ENCODE results near the gene TPRN.

Gene TPRN

DNA sequence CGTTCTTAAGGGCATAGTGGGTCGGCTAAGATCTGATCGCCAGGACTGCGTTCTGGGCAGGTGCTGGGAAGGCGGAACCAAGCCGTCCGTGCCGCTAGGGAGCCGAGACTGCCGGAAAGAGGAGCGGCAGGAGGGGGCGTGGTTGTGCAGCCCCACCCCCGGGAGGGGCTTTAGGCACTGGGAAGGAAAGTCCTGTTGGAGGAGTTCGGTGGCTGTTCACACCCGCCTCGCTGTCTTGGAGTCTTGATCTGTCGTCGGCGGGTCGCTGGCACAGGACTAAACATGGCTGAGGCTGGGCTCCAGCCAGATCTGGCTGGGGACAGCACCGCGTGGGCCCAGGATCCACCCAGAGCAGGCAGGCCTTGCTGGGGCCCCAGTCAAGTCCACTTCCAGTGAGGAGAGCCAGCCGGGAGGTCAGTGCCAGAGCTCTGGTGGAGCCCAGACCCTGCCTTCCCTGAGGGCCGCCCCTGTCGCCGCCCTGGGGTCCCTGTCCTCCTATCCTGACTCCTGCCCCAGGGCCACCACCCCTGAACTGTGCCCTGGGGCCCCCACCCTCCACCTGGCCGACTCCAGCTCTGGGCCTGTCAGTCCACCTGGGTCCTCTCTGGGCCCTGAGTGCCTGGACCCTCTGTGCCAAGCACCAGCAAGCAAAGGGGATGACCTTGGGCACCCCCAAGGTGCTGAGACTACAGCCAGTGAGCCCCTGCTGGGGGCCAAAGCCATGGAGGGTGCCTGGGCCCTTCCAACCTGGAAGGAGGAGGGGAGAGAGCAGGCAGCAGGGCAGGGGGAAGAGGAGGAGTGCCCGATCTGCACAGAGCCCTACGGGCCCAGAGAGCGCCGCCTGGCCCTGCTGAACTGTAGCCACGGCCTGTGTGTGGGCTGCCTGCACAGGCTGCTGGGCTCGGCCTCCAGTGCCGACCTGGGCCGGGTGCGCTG is 17.0 kb upstream of the TPRN start:
- TF ChIP-seq, protein P1, sequence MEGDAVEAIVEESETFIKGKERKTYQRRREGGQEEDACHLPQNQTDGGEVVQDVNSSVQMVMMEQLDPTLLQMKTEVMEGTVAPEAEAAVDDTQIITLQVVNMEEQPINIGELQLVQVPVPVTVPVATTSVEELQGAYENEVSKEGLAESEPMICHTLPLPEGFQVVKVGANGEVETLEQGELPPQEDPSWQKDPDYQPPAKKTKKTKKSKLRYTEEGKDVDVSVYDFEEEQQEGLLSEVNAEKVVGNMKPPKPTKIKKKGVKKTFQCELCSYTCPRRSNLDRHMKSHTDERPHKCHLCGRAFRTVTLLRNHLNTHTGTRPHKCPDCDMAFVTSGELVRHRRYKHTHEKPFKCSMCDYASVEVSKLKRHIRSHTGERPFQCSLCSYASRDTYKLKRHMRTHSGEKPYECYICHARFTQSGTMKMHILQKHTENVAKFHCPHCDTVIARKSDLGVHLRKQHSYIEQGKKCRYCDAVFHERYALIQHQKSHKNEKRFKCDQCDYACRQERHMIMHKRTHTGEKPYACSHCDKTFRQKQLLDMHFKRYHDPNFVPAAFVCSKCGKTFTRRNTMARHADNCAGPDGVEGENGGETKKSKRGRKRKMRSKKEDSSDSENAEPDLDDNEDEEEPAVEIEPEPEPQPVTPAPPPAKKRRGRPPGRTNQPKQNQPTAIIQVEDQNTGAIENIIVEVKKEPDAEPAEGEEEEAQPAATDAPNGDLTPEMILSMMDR (IDR thresholded peaks at IDR 0.05): no peak

DNA sequence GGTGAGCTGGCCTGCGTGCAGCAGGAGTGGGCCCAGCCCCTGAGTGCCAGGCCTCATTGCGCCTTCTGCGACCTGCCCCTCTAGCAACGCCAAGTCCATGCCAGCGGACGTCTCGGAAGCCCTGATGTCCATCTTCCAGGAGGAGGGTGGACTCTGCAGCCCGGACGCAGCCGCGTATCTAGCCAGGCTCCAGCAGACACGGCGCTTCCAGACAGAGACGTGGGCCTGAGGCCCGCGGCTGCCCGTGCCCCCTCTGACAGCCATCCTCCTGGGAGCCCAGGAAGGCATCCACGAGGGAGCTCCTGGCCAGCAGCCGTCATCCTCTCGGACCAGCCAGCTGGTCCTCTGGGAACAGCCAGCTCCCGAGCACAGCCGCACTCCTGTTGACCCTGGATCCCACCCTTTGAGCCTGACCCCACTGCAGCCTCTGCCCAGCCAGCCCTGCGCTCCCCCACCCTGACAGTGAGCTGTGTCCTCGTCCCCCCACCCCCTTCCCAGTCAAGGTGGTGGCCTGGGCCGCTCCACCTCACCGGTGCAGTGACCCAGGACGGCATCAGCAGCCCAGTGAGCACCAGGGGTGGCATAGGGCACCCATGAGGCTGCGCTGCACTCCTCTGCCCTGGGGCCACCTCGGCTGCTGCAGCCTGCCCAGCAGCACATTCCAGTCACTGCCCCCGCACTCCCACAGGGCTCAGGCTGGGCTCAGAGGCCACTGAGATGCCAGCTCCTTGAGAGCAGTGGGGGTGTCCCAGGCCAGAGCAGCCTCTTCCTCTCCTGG is 15.8 kb upstream of the TPRN start:
- TF ChIP-seq, protein P1 (IDR thresholded peaks at IDR 0.05): no peak

DNA sequence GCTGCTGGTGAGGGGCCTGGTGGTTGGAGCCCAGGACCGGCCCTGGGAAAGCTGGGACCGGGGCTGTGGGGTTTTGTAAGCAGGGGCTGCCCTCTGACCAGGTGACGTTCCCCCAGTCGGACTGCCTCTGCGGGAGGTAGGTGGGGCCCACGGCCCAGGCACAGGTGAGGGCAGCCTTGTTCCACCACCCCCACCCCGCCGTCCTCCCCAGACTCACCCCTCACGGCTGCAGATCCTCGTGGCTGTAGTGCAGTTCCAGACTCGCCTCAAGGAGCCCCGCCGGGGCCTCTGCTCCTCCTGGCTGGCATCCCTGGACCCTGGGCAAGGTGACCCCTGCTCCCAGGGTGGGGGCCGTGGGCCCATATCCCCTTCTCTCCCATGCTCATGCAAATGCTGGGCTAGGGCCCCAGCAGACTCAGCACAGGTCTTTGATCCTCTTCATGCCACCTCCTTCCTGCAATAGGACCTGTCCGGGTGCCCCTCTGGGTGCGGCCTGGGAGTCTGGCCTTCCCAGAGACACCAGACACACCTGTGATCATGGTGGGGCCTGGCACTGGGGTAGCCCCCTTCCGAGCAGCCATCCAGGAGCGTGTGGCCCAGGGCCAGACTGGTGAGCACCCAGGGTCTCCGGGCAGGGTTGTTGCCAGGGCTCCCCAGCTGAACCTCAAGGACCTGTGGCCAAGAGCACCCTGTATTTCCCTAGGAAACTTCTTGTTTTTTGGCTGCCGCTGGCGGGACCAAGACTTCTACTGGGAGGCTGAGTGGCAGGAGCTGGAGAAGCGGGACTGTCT is 14.8 kb upstream of the TPRN start:
- TF ChIP-seq, protein P1 (IDR thresholded peaks at IDR 0.05): no peak

DNA sequence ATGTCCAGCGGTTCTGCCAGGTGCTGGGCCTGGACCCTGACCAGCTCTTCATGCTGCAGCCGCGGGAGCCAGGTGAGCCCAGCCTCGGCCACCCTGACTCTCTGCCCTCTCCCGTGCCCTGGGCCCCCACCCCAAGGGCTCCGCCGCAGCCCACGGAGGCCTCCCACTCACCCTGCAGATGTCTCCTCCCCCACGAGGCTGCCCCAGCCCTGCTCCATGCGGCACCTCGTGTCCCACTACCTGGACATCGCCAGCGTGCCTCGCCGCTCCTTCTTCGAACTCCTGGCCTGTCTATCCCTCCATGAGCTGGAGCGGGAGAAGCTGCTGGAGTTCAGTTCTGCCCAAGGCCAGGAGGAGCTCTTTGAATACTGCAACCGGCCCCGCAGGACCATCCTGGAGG is 14.1 kb upstream of the TPRN start:
- TF ChIP-seq, protein P1 (IDR thresholded peaks at IDR 0.05): no peak

DNA sequence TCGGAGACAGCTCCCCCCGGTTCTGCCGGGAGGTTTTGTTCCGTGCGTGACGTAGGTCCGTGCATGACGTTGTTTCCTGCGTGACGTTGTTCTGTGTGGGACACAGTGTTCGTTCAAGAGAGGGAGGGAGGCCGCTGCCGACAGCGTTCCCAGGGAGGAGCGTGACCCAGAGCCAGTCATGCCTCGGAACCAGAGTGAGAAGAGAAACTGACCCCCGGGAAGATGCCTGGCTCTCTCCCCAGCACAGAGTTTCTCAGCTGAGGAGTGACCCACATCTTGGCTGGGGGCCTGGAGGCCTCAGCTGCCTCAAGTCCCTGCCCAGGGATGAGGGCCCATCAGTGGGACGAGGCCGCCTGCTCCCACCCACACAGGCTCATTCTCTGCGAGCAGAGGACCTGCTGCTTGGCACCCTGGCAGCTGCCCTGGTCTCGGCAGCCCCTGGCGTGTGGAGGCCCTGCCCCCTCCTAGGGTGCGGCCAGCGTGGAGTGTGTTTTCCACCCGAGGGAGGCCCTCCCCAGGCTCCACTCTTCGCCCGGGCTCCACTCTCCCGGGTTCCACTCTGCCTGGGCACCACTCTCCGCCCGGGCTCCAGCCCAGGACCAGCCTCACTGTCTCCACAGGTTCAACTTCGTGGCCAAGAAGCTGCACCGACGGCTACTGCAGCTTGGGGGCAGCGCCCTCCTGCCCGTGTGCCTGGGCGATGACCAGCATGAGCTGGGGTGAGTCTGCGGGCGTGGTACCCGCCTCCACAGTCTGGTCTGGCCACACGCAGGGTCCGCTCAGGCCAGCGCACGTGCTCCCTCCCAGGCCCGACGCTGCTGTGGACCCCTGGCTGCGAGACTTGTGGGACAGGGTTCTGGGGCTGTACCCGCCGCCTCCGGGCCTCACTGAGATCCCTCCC is 12.9 kb upstream of the TPRN start:
- TF ChIP-seq, protein P1 (IDR thresholded peaks at IDR 0.05): no peak

DNA sequence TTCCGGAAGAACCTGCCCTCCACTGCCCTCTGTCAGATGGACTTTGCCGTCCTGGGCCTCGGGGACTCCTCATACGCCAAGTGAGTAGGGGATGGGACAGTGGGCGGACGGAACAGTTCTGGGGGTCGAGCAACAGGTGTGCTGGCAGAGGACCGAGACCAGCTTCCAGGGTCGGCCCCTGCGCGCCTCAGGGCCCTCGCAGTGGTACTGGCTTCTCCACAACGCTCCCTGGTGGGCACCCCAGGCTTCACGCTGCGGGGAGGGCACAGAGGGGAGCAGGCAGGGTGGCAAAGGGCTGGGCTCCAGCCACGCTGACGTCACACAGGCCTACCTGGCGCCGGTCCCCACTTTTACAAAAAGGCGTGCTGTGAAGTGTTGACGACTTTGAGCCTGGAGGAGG is 12.0 kb upstream of the TPRN start:
- TF ChIP-seq, protein P1 (IDR thresholded peaks at IDR 0.05): no peak
